Inflammatory macrophage treated with lipopolysaccharide for 1 hour (primary cell): ENCODE results near the gene SUCLG2.
"Not testable (repeated sequence)": the region's sequence is repeated elsewhere in the genome, so short reads cannot be mapped to it uniquely, and the experiment has no call there.

Experiments
- DNase-seq, 2 donors: peaks; one replicate each; pipeline ENCODE4 v3.0.0-alpha.2; 2020 to 2022

The SUCLG2 gene

GRCh38 chr3:67602816-67603215 lies 51.6 kb downstream of the SUCLG2 start:
- DNase-seq: no peak

- no peak for DNase-seq
Measured at GRCh38 chr3:67601919-67602608, 52.3 kb downstream of the SUCLG2 start.

GRCh38 chr3:67601385-67601784 lies 53.0 kb downstream of the SUCLG2 start:
- DNase-seq: no peak

GRCh38 chr3:67599821-67600220 lies 54.6 kb downstream of the SUCLG2 start:
- DNase-seq: no peak

- DNase-seq: no peak
Measured at GRCh38 chr3:67598814-67599556, 55.4 kb downstream of the SUCLG2 start.

GRCh38 chr3:67595424-67595823 lies 59.0 kb downstream of the SUCLG2 start:
- DNase-seq: no peak

- no peak for DNase-seq
Measured at GRCh38 chr3:67593761-67594234, 60.6 kb downstream of the SUCLG2 start.

GRCh38 chr3:67592057-67592456 lies 62.4 kb downstream of the SUCLG2 start:
- DNase-seq: no peak

GRCh38 chr3:67587811-67588210 lies 66.6 kb downstream of the SUCLG2 start:
- no peak for DNase-seq

GRCh38 chr3:67587301-67587700 lies 67.1 kb downstream of the SUCLG2 start:
- DNase-seq: no peak

GRCh38 chr3:67584608-67585007 lies 69.8 kb downstream of the SUCLG2 start:
- DNase-seq: not testable (repeated sequence)

GRCh38 chr3:67580430-67581000 lies 73.9 kb downstream of the SUCLG2 start:
- DNase-seq: no peak

- DNase-seq: no peak
Measured at GRCh38 chr3:67578416-67578815, 76.0 kb downstream of the SUCLG2 start.

GRCh38 chr3:67576441-67576840 lies 78.0 kb downstream of the SUCLG2 start:
- no peak for DNase-seq

- DNase-seq: no peak
Measured at GRCh38 chr3:67569324-67569723, 85.1 kb downstream of the SUCLG2 start.

- DNase-seq: no peak
Measured at GRCh38 chr3:67567893-67568292, 86.5 kb downstream of the SUCLG2 start.

GRCh38 chr3:67564973-67565372 lies 89.4 kb downstream of the SUCLG2 start:
- no peak for DNase-seq

- DNase-seq: no peak
Measured at GRCh38 chr3:67564008-67564407, 90.4 kb downstream of the SUCLG2 start.

GRCh38 chr3:67561667-67562394 lies 92.6 kb downstream of the SUCLG2 start:
- DNase-seq: no peak

GRCh38 chr3:67561266-67561665 lies 93.1 kb downstream of the SUCLG2 start:
- no peak for DNase-seq

GRCh38 chr3:67559029-67559605 lies 95.3 kb downstream of the SUCLG2 start:
- no peak for DNase-seq

- DNase-seq: no peak
Measured at GRCh38 chr3:67558426-67558825, 96.0 kb downstream of the SUCLG2 start.

GRCh38 chr3:67557848-67558355 lies 96.5 kb downstream of the SUCLG2 start:
- DNase-seq: no peak
